Ammon's horn (tissue), 1 donor: ENCODE measurements around the gene XYLT1.
"Not testable (repeated sequence)": the region's sequence is repeated elsewhere in the genome, so short reads cannot be mapped to it uniquely, and the experiment has no call there.

Experiments used
- DNase-seq: peaks from one replicate; pipeline ENCODE4 v3.0.0-alpha.2; 2016; ENCODE audit warnings: low spot score

The XYLT1 gene, protein sequence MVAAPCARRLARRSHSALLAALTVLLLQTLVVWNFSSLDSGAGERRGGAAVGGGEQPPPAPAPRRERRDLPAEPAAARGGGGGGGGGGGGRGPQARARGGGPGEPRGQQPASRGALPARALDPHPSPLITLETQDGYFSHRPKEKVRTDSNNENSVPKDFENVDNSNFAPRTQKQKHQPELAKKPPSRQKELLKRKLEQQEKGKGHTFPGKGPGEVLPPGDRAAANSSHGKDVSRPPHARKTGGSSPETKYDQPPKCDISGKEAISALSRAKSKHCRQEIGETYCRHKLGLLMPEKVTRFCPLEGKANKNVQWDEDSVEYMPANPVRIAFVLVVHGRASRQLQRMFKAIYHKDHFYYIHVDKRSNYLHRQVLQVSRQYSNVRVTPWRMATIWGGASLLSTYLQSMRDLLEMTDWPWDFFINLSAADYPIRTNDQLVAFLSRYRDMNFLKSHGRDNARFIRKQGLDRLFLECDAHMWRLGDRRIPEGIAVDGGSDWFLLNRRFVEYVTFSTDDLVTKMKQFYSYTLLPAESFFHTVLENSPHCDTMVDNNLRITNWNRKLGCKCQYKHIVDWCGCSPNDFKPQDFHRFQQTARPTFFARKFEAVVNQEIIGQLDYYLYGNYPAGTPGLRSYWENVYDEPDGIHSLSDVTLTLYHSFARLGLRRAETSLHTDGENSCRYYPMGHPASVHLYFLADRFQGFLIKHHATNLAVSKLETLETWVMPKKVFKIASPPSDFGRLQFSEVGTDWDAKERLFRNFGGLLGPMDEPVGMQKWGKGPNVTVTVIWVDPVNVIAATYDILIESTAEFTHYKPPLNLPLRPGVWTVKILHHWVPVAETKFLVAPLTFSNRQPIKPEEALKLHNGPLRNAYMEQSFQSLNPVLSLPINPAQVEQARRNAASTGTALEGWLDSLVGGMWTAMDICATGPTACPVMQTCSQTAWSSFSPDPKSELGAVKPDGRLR

DNA sequence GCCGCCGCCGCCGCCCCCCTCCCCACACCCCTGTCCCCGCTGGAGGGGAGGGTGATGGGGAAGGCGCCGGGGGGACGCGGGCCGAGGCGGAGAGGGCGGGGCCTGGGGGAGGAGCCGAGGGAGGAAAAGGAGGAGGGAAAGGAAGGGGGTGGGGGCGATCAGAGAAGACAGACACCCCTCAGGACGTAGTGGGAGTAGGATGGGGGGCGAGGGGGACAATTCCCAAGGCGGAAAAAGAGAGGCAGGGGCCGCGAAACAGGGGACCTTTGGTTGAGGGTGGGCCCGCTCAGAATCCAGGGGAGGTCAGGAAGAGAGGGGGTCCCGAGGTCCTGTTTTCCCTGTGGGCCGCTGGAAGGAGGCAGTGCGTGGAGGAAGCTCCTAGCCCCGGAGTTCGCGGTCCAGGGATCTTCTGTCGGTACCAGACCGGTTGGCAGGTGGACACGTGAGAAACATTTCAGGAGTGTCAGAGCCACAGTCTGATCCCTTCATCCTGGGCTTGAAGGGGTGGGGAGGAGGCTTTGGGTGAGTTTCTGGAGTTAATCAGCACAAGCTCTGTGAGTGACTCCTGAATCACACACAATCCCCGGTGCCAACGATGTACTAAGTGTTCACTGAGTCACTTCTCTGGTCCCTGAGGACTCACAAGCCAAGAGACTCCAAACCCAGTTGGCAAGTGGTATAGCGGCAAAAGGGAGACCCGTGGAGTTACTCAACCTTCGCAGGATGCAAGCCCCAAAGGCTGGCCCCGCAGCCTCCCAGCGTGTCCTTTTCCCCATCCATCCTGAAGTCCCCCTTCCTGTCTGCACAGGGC, at the start of gene XYLT1:
TSS of gene XYLT1 (minus strand) at position 53 of the 811 bp plus-strand sequence. CDS start 164 bp downstream, outside the sequence.
- DNase-seq: peak; percentile 67

GRCh38 chr16:17520111-17520510, 49.4 kb upstream of the XYLT1 start:
- DNase-seq: no peak

DNA sequence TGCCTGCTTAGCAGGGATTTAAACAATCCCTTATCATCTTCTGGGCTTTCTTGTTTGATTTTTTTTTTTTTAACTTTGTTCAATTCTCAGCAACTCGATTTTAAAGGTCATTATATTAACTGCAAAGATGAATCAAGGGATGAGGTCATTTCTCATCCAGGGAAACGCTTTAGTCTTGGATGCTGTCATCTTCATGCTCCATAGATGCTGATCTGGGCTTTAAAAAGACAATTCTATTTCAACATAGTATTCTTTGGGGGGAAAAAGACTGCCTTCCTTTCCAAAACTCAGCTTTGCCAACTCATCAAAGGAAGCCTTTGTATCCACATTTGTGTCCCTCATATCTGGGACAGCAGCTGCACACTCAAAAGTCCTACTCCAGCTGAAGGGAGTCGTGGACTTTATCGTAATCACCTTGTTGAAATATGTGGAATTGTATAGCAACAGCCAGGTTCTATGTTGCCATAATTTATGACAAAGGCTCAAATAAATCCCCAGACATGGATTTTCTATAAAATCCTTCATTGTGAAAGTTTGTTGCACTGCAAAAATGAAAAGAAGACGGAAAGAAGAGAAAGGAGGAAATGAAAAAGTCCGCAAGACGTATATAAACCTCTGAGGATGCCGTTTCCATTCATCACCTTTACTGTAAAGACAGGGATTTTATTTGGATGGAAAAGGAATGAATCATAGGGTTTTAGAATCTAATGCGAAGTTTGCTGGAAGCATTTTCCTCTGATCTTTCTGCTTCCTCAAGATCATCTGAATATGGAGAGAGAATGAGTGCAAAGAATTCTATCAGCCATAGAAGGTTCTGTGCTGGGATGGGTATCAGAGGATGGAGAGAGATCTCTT, 48.6 kb upstream of the XYLT1 start:
- DNase-seq: no peak

GRCh38 chr16:17518441-17518840, 47.7 kb upstream of the XYLT1 start:
- no peak for DNase-seq

DNA sequence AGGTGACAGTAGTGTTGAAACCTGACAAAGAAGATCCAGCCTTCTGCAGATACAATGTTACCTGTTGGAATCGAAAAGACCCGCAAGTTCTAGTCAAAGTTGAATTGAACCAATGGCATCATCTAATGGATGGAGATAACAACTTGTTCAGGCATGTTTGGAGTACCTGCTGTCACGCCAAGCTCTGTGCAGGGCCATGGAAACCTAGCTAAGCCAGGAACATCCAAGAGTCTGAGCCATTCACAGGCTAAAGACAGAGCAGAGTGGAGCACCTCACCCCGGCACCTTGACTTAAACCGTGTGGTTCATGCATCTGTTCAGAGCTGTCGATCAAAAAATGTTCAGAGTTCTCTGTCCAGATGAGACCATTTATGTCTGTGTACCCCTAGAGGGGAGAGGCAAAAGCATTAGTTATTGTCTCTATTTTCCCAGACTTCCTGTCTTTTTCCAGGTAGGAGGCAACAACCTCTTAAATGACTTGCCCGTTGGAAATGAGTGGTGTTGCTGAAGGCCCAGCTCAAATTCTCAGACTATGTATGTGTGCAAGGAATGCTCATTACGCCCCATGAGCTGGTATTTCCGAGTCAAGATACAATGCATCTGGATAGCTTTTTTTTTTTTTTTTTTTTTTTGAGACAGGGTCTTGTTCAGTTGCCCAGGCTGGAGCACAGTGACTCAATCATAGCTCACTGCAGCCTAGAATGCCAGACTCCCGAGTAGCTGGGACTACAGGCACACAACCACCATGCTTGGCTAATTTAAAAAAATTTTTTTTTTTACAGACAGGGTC, 44.9 kb upstream of the XYLT1 start:
- DNase-seq: no peak

GRCh38 chr16:17512636-17513220, 42.0 kb upstream of the XYLT1 start:
- DNase-seq: no peak

DNA sequence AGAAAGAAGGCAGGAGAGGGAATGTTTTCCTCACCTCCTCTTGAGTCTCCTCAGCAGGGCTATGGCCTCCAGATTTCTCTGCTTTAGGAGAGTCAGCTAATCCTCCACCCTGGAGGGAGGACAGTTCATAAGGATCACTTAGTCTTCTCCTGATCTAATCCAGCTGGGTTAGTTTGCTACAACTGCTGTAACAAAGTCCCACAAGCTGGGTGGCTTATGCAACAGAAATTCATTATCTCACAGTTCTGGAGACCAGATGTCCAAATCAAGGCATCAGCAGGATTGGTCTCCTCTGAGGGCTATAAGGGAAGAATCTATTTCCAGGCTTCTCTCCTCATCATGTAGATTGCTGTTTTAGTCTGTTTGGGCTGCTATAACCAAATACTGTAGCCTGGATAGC, 40.6 kb upstream of the XYLT1 start:
- no peak for DNase-seq

- no peak for DNase-seq
These were observed 39.8 kb upstream of the XYLT1 start for GRCh38 chr16:17510567-17510966.

DNA sequence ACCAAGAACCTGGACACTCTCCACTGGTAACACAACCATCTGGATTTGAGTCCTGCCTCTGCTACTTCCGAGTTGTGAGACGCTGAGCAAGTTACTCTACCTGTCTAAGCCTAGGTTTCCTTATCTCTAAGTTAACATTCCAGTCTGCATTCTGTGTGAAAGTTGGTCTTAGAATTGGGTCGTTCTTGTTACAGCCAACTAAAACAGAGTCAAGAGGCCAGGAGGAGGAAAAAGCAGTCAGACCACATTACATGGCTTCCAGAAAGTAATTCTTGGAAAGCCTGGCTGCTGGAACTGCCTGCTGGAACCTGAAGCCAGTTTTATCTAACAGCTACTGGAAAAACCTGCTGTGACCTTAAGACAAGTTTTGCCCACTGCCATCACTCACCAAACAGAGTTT, 38.4 kb upstream of the XYLT1 start:
- DNase-seq: no peak

DNA sequence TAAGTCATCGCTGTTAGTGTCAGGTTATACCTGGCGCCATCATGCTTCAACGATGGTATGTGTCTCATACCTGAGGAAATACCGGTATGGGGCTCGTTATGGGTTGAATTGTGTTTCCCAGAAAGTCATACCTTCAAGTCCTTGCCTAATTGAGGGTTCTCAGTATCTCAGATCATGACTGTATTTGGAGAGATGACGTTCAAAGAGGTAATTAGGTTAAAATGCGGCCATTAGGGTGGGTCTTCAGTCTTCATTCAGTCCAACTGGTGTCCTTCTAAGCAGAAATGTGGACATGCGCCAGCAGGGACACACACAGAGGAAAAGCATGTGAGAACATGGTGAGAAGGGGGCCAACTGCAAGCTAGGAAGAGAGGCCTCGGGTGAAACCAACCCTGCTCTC, 37.5 kb upstream of the XYLT1 start:
- no peak for DNase-seq

- DNase-seq: not testable (repeated sequence)
These were observed 36.8 kb upstream of the XYLT1 start for GRCh38 chr16:17507516-17507915.

DNA sequence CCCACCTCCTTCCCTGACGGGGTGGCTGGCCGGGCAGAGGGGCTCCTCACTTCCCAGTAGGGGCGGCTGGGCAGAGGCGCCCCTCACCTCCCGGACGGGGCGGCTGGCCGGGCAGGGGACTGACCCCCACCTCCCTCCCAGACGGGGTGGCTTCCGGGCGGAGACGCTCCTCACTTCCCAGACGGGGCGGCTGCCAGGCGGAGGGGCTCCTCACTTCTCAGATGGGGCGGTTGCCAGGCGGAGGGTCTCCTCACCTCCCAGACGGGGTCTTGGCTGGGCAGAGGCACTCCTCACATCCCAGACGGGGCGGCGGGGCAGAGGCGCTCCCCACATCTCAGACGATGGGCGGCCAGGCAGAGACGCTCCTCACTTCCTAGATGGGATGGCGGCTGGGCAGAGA, 35.1 kb upstream of the XYLT1 start:
- not testable (repeated sequence) for DNase-seq

- no peak for DNase-seq
These were observed 33.3 kb upstream of the XYLT1 start for GRCh38 chr16:17504050-17504449.

- DNase-seq: no peak
These were observed 32.6 kb upstream of the XYLT1 start for GRCh38 chr16:17503331-17503730.

DNA sequence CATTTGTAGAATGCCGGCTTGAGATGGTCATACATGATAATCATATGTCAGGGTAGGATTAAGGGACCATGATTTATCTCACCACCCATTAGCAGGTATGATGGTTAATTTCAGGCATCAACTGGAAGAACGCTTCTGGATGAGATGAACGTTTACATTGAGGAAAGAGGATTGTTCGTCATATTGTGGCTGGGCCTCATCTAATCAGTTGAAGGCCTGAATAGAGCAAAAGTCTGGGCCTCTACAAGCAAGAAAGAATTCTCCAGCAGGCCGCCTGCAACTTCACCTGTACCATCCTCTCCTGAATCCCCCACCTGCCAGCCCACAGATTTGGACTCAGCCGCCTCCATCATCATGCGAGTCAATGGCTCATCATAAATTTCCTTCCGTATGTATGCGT, 30.6 kb upstream of the XYLT1 start:
- DNase-seq: no peak

DNA sequence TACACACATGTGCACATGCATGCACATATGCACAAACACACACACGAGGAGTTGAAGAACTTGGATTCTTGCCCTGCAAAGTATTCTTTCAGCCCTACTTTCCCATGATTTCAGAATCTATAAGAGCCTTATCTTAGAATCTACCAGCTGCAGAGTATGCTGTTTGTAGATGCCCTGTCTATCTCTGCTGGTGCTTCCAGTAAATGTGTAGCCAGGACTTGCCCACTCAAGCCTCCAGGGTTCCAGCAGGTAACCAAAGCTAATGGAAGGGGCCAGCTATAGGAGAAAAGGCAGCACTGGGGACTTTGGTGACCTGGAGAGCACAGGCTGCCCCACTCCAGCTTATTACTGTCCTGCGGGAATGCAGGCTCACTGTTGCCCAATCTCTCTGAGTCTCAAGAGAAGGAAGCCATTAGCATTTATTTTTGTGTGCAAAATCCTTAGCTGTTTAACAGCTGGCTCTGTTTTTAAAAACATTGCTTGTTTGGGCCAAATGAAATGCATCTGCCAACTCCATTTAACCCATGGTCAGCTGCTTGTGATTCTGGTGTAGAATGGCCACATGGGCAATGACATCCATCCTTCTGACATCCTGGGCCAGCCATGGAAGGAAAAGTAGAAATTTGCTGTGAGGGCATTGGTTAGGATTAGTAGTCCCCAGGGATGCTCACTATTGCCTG, 28.6 kb upstream of the XYLT1 start:
- no peak for DNase-seq

DNA sequence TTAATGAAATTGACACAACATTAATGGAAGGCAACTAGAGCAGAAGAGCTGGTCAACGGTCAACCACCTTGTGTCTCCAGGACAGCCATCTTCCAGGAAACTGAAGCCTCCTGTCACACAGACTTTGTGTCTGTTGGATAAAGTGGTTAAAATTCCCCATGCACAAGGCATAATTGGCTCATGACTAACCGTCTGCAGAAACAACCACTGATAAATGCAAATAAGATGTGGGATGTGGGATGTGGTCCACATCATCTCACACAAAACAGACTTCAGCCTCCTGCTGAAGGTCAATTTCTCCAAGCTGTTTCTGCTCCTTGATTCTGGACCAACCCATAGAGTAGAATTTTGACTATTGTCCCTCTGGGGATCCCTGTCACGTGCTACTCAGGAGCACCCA, 26.9 kb upstream of the XYLT1 start:
- no peak for DNase-seq

- DNase-seq: no peak
These were observed 26.1 kb upstream of the XYLT1 start for GRCh38 chr16:17496891-17497290.

GRCh38 chr16:17493012-17493411, 22.3 kb upstream of the XYLT1 start:
- no peak for DNase-seq
